BE2C (cell line): Measurements from ENCODE around the gene ROCK2.

Experiments
- DNase-seq: peaks from one replicate; pipeline ENCODE4 v3.0.0-alpha.2; 2020
- H3K27me3 ChIP-seq: fragments of 250-450 bp; sonication (Bioruptor Pico); 2 replicates; pipeline ENCODE4 v1.5.1; 2020; ENCODE audit warnings: mild to moderate bottlenecking
- H3K36me3 ChIP-seq: fragments of 250-450 bp; sonication (Bioruptor Pico); 2 replicates; pipeline ENCODE4 v1.5.1; 2020; ENCODE audit warnings: mild to moderate bottlenecking
- H3K4me1 ChIP-seq: fragments of 250-450 bp; sonication (Bioruptor Pico); 2 replicates; pipeline ENCODE4 v1.5.1; 2020
- H3K4me3 ChIP-seq: 2 replicates; pipeline ENCODE4 v1.5.1; 2011; ENCODE audit warnings: low read depth, low read length
- H3K9me3 ChIP-seq: fragments of 250-450 bp; sonication (Bioruptor Pico); 2 replicates; pipeline ENCODE4 v1.5.1; 2020
- TF ChIP-seq, protein P1 (sequence below): IDR thresholded peaks from 2 replicates; pipeline ENCODE4 v1.5.1; 2012; ENCODE audit warnings: mild to moderate bottlenecking, low read depth, low read length

Gene ROCK2

DNA sequence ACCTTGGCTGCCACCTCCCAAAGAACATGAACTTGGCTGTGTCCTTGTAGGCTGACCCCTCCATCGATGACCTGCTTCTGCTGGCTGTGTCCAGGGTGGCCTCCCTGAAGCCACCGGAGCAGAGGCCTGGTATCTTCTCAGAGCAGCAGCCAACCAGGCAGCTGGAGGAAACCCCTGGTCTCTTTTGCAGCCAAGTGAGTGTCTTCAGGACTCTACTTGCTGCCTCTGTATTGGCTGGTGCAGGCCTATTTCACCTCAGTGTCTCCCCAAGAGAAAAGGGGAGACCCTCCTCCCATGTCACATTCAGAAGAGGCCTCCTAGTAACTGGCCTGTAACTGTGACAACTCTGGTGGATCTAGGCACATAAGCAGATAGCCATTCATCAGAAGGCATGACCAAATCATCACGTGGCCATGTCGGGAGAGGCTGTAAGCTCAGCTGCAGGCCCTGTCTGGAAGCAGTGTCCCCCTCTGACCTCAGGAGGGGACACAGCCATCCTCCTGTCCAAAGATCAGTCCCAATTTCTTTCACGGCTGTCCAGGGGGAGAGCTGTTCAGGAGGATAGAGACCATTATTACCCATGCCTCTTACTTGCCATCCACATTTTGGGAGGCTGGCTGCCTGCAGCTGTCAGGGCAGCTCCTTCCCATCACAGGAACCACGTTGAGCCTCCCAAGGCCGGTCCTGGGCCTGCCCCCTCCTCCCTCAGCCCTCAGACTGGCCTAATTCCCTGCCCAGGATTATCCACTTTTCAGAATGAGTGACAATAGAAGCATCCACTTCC is 20.9 kb upstream of the ROCK2 start:
- Histone ChIP-seq H3K27me3 (no peaks in the 10 kb centered on the region), H3K4me3 (no peak overlapping the region)
- TF ChIP-seq, protein P1, sequence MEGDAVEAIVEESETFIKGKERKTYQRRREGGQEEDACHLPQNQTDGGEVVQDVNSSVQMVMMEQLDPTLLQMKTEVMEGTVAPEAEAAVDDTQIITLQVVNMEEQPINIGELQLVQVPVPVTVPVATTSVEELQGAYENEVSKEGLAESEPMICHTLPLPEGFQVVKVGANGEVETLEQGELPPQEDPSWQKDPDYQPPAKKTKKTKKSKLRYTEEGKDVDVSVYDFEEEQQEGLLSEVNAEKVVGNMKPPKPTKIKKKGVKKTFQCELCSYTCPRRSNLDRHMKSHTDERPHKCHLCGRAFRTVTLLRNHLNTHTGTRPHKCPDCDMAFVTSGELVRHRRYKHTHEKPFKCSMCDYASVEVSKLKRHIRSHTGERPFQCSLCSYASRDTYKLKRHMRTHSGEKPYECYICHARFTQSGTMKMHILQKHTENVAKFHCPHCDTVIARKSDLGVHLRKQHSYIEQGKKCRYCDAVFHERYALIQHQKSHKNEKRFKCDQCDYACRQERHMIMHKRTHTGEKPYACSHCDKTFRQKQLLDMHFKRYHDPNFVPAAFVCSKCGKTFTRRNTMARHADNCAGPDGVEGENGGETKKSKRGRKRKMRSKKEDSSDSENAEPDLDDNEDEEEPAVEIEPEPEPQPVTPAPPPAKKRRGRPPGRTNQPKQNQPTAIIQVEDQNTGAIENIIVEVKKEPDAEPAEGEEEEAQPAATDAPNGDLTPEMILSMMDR, result no peak

DNA sequence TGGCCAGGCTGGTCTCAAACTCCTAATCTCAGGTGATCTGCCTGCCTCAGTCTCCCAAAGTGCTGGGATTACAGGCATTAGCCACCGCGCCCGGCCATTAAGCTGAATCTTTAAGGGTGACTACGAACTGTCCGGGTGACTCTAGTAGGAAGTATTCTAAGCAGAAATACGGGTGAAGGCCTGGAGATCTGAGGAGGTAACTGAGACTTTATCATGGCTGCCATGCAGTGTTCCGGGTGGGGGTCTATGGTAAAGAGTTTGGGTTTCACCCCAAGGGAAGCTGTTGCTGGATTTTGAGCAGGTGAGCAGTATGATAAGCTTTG is 20.1 kb upstream of the ROCK2 start:
- H3K4me3 ChIP-seq, result no peak overlapping the region
- no peaks in the 10 kb centered on the region for H3K4me1 ChIP-seq
- H3K36me3 ChIP-seq, result no peaks in the 10 kb centered on the region
- TF ChIP-seq, protein P1, result no peak
- no peak for DNase-seq
- no peaks in the 10 kb centered on the region for H3K9me3 ChIP-seq
- no peaks in the 10 kb centered on the region for H3K27me3 ChIP-seq

More for the DNA sequence above, 20.9 kb upstream of the ROCK2 start:
- Histone ChIP-seq H3K4me1 (no peaks in the 10 kb centered on the region), H3K36me3 (no peaks in the 10 kb centered on the region), H3K9me3 (no peaks in the 10 kb centered on the region)
- no peak for DNase-seq

DNA sequence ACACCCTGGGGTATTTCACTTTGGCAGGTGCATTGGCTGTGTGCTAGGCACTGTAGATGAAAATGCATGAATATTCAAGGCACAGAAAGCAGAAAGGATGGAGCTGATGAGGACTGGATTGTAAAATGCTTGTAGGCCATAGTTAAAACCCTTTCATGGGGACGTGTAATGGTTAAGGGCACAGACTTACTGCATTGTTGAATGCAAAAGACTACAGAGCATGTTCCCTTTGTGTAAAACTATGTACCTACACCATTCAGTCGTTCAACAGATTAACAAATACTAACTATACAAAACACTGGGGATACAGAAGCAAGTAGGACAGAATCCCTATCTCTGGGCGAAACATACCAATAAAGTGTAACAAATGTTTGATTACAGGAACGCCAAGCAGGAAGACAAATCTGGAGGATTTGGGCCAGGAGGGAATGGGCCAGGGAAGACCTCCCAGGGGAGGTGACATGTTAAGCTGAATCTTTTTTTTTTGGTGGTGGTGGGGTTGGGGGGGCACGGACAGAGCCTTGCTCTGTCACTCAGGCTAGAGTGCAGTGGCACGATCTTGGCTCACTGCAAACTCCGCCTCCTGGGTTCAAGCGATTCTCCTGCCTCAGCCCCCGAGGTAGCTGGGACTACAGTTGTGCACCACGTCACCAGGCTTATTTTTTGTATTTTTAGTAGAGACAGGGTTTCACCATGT is 19.6 kb upstream of the ROCK2 start:
- H3K4me1 ChIP-seq, result no peaks in the 10 kb centered on the region
- H3K36me3 ChIP-seq, result no peaks in the 10 kb centered on the region
- no peaks in the 10 kb centered on the region for H3K27me3 ChIP-seq
- no peaks in the 10 kb centered on the region for H3K9me3 ChIP-seq
- TF ChIP-seq, protein P1, result no peak
- H3K4me3 ChIP-seq, result no peak overlapping the region
- no peak for DNase-seq

DNA sequence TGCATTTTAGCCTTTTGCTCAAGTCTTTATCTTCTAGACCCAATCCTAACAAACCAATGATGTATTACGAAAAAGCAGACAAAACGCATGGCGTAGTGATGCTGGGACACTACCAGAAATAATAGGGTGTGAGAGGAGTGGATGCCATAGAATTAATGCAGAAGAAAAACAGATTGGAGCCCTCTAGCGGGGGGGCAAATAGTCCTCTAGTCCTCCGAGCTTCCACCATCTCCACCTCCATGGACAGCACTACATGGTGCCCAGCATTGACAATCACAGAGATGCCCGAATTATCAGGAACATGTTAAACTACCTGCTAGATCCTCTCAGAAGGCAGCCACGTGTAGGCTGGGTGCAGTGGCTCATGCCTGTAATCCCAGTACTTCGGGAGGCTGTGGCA is 15.4 kb upstream of the ROCK2 start:
- no peaks in the 10 kb centered on the region for H3K9me3 ChIP-seq
- no peaks in the 10 kb centered on the region for H3K4me1 ChIP-seq
- H3K4me3 ChIP-seq, result no peak overlapping the region
- TF ChIP-seq, protein P1, result no peak
- no peak for DNase-seq
- no peaks in the 10 kb centered on the region for H3K36me3 ChIP-seq
- no peaks in the 10 kb centered on the region for H3K27me3 ChIP-seq

DNA sequence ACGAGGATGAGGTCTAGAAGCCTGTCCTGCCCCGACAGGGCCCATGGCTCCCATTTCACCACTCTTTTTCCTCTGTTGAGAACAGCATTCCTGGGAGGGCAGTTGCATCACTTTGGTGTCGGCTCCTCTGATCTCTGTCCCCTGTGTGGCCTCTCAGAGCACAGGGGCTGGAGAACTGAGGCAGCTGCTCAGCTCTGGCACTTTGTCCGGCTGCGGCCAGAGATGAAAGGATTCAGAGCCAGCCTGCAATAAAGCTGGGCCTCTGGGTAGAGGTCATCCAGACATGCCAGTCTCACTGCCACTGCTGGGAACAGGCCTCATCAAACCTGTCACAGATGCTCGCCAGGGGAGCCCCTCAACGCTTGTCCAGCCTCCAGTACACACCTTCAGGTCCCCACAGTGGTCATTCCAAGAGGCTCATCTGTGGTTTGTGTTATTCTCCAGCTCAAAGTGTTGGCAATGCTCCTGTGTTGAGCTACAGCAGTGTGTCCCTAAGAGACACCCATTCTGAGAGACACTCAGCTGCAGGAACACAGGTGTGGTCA is 13.1 kb upstream of the ROCK2 start:
- H3K27me3 ChIP-seq, result no peaks in the 10 kb centered on the region

More for the DNA sequence above, 13.1 kb upstream of the ROCK2 start:
- Histone ChIP-seq H3K4me3 (no peak overlapping the region), H3K36me3 (no peaks in the 10 kb centered on the region), H3K9me3 (no peaks in the 10 kb centered on the region), H3K4me1 (no peaks in the 10 kb centered on the region)
- TF ChIP-seq, protein P1, result no peak
- DNase-seq, result no peak
